Inferior parietal cortex (tissue), 1 donor: ENCODE results near the gene ZFP30.

Source experiments
- DNase-seq: peaks from one replicate; pipeline ENCODE4 v3.0.0-alpha.2; 2016; ENCODE audit errors: extremely low spot score

ZFP30 gene

GRCh38 chr19:37564624-37565369, 90.5 kb downstream of the ZFP30 start:
- DNase-seq, result no peak
